Occipital lobe (tissue), 2 donors: ENCODE data around the gene HNRNPA2B1. TPM values are rescaled to one million over a fixed set of nuclear protein-coding genes. Genes with fewer than 3 reads are reported as not detected.
"Not testable (repeated sequence)": the region's sequence is repeated elsewhere in the genome, so short reads cannot be mapped to it uniquely, and the experiment has no call there.

Source experiments
- DNase-seq: peaks from one replicate; lab custom pipeline; 2025; lab: John Stamatoyannopoulos, UW
- total RNA-seq: library from RNA; depleted of rRNA; stranded (reverse); fragments of >200 nt; gene quantifications from one replicate; pipeline ENCODE4 v1.2.3, GENCODE V29; 2014

HNRNPA2B1 gene
- total RNA-seq, 1 donor from 2014 or later: 146 TPM

DNA sequence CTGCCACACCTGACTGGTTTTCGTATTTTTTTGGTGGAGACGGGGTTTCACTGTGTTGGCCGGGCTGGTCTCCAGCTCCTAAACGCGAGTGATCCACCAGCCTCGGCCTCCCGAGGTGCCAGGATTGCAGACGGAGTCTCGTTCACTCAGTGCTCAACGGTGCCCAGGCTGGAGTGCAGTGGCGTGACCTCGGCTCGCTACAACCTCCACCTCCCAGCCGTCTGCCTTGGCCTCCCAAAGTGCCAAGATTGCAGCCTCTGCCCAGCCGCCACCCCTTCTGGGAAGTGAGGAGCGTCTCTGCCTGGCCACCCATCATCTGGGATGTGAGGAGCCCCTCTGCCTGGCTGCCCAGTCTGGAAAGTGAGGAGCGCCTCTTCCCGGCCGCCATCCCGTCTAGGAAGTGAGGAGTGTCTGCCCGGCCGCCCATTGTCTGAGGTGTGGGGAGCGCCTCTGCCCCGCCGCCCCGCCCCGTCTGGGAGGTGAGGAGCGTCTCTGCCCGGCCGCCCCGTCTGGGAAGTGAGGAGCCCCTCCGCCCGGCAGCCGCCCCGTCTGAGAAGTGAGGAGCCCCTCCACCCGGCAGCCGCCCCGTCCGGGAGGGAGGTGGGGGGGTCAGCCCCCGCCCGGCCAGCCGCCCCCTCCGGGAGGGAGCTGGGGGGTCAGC is 52.8 kb downstream of the HNRNPA2B1 start:
- not testable (repeated sequence) for DNase-seq

DNA sequence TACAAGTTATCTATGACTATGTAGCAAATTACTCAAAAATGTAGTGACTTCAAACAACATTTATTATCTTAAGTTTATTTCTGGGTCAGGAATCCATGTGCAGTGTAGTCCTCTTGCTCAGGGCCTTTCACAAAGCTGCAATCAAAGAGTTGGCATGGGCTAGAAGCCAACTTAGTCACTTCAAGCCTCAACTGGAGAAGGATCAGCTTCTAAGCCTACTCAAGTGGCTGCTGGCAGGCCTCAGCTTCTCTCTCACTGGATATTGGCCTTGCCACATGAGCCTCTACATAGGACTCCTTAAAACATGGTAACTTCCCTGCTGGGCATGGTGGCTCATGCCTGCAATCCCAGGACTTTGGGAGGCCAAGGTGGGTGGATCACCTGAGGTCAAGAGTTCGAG is 53.5 kb downstream of the HNRNPA2B1 start:
- DNase-seq: no peak

DNA sequence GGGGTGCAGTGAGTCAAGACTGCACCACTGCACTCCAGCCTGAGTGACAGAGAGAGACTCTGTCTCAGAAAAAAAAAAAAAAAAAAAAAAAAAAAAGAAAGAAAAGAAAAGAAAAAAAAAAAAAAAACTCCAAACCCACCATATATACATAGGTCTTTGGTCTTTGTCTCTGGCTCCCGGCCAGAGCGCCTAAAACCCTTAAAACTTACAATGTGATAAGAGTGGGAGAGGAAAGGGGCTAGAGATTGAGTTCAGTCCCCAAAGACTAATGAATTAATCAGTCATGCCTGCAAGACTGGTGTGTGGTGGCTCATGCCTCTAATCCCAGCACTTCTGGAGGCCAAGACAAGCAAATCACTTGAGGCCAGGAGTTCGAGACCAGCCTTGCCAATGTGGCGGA is 55.3 kb downstream of the HNRNPA2B1 start:
- no peak for DNase-seq

DNA sequence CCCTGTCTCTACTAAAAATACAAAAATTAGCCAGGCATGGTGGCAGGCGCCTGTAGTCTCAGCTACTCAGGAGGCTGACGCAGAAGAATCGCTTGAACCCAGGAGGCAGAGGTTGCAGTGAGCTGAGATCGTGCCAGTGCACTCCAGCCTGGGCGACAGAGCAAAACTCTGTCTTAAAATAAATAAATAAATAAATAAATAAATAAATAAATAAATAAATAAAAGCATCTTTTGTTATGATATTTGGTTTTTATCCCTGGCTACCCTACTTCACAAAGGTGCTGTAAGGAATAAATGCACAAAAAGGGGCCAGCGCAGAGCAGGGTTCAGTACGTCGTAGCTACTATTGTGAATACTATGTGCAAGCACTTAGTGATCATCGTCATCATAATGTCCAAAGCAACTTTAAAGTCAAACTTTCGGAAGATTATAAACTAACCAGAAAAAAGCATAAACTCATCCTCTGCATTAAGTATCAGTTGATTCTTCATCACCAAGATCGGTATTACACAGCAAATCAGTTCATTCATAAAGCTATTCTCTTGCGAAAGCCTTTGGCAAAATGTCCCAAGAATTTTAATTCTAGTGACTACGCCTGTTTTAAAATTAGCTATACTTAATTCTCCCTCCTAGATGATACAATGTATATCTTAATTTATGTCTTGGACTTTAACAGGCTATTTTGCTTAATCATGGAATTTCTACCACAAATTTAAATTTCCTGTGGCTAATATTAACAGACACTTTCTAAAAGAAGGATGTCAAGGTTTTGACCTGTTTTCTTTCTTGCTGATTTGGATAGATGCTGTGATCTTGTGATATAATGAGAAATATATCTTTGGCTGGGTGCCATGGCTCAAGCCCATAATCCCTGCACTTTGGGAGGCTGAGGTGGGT is 56.1 kb downstream of the HNRNPA2B1 start:
- DNase-seq: no peak

DNA sequence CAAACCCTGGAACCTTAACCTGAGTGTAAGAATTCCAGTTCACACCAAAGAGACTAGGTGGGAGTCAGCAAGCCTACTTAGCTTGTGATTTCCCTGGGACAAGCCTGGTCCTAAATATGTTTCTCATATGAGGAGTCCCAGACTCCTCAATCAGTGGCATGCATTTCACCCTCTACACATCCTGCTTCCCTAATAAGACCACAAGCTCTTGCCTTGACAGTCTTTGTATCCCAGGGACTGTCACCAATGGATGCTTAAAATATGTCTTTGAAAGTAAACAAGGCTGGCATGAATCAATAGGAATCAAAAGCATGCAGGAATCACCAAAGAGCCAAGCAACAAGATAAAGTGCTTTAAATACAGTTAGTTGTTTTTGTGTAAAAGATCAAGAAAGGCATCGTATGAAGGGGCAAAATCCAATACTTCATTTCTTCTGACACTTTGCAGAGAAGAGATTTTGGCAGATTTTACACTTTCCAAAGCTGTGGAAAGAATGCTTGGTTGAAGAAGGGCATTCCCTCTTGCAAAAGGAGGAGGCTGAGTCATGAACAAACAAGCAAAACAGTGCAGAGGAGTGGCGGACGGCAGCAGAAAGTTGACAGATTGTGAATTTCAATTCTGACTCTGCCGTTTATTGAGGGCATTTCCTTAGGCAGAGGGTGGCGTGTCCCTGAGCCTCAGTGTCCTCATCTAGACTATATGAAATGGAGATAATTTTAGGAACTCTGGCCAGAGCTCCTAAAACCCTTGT is 57.1 kb downstream of the HNRNPA2B1 start:
- DNase-seq: no peak

DNA sequence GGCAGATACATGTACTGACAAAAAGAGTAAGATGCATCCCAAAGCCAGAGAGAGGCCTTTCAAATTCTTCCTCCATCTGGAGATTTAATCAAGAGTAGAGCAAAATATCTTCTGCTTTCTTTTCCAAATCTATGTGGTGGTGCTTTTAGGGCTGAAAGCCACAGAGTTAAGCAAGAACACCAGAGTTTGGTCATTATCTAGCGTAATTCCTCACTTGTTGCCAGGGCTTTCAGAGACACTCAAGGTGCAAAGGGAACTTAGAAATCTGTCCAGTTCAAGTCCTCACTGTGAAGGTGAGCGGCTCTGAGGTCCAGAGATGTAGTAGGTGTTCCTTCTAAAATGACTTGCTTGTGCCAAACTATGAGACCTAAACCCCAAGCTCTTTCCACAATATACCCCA is 59.5 kb downstream of the HNRNPA2B1 start:
- no peak for DNase-seq

DNA sequence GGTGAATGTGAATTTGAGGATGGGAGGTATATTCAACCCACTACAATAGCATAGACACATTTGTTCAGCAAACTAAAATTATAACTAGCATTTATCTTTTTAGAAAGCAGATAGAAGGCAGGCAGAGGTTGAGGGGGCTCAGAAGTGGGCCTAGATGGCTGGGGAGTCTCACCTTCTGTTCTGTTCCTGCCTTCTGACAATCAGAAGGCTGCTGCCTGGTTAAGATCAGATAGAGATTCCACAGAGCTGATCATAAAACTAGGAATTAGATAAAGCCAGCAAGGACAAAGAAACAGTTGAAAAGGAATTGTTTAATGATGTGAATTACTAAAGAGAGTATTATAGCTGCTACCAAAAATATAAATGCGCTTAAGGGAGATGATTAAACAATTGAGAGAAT is 60.2 kb downstream of the HNRNPA2B1 start:
- no peak for DNase-seq

Other genes with a start within 250 kb of the HNRNPA2B1 start
- gene NFE2L3, start 48.5 kb downstream of the HNRNPA2B1 start, total RNA-seq: 19.2 TPM
- 201 TPM for gene CBX3, start 999 bp upstream of the HNRNPA2B1 start, total RNA-seq
- gene SNX10, start 91.1 kb upstream of the HNRNPA2B1 start, total RNA-seq: 61.5 TPM